Measurements from ENCODE around the gene TBCK. TPM values are rescaled to one million over a fixed set of nuclear protein-coding genes. Genes with fewer than 3 reads are reported as not detected.

TBCK gene
- total RNA-seq, 1 donor from 2014 or later, result 36.1 TPM

DNA sequence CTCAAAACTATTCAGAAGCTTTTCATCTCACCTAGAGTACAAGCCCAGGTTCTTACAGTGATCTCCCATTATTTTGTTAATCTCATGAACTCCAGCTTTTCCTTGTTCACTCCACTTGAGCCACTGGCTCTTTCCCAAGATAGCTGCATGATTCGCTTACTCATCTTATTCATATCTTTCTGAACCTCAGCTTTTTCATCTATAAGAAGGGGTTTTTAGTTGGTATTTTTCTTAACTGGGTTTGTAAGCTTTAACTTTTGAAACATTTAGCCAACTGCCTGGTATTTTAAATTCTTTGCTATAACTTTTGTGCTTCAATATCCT, 28.6 kb upstream of the TBCK start:
- intact Hi-C loops (cut with DNase I), result no loop called here
- no peak overlapping the region for H3K27ac ChIP-seq

DNA sequence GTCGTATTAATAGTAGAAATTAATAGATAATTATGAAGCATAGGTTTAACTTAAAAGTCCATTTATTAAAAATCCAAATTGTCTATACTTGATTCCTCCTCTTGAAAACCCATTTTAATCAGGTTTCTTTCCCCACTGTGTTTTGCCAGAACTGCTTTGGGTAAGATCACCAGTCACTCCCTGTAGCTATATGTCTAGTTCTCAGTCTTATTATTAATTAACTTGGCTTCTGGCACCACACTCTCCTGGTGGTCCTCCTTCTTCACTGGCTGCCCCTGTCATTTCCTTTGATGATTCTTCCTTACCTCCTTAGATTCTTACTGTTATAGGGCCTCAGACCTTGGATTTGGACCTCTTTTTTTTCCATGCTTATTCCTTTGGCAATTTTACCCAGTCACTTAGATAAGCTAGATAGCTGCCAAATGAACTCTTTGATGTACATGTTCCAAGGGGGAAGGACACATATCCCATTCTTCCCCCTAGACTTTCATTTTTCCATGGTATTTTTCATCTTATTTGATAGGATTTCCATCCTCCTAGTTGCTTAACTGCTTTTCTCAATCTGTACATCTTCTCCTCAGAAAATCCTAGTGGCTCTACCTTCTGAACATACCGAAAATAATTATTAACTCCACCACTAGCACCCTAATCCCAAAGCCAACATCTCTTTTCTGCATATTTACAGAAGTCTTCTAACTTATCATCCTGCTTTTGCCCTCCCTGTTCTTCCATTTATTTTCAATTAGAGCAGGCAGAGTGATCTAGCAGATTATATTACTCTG, 28.0 kb upstream of the TBCK start:
- peaks cover 0 to 21% of the 10 kb centered on the region in 2 donors for H3K36me3 ChIP-seq
- H3K27ac ChIP-seq, result no peak overlapping the region

More for the DNA sequence above, 28.6 kb upstream of the TBCK start:
- no peaks in the 10 kb centered on the region for H3K27me3 ChIP-seq
- H3K36me3 ChIP-seq, result peaks cover 0 to 23% of the 10 kb centered on the region in 2 donors
- no peak for DNase-seq (ENCODE audit: extremely low spot score in 2 of 2)
- H3K9me3 ChIP-seq, result no peaks in the 10 kb centered on the region
- no peak overlapping the region for H3K4me3 ChIP-seq
- H3K4me1 ChIP-seq, result no peaks in the 10 kb centered on the region
- no peak for TF ChIP-seq POLR2AphosphoS5 (IDR thresholded peaks at IDR 0.05; ENCODE audit: insufficient read depth in 1 of 2, low read depth in 1 of 2)
- no peak for TF ChIP-seq POLR2A (IDR thresholded peaks at IDR 0.05)
- no peak for TF ChIP-seq CTCF (IDR thresholded peaks at IDR 0.05)

GRCh38 chr4:106340774-106341173, 24.8 kb upstream of the TBCK start:
- no peaks in the 10 kb centered on the region for H3K27me3 ChIP-seq
- intact Hi-C loops (cut with DNase I), result no loop called here
- no peak for DNase-seq (ENCODE audit: extremely low spot score in 2 of 2)
- peaks cover 0 to 44% of the 10 kb centered on the region in 2 donors for H3K36me3 ChIP-seq
- H3K9me3 ChIP-seq, result no peaks in the 10 kb centered on the region
- no peaks in the 10 kb centered on the region for H3K4me1 ChIP-seq
- TF ChIP-seq POLR2AphosphoS5 (IDR thresholded peaks at IDR 0.05; ENCODE audit: insufficient read depth in 1 of 2, low read depth in 1 of 2), result no peak
- no peak for TF ChIP-seq CTCF (IDR thresholded peaks at IDR 0.05)
- TF ChIP-seq POLR2A (IDR thresholded peaks at IDR 0.05), result no peak
- H3K27ac ChIP-seq, result no peak overlapping the region
- no peak overlapping the region for H3K4me3 ChIP-seq

More for the DNA sequence above, 28.0 kb upstream of the TBCK start:
- TF ChIP-seq POLR2AphosphoS5 (IDR thresholded peaks at IDR 0.05; ENCODE audit: insufficient read depth in 1 of 2, low read depth in 1 of 2) (no peak), CTCF (IDR thresholded peaks at IDR 0.05) (no peak), POLR2A (IDR thresholded peaks at IDR 0.05) (no peak)
- Histone ChIP-seq H3K4me1 (no peaks in the 10 kb centered on the region), H3K9me3 (no peaks in the 10 kb centered on the region), H3K27me3 (no peaks in the 10 kb centered on the region), H3K4me3 (no peak overlapping the region)
- DNase-seq (ENCODE audit: extremely low spot score in 2 of 2), result no peak
- intact Hi-C loops (cut with DNase I), result no loop called here

- peaks cover 0 to 56% of the 10 kb centered on the region in 2 donors for H3K36me3 ChIP-seq
- no peaks in the 10 kb centered on the region for H3K9me3 ChIP-seq
- no peak overlapping the region for H3K4me3 ChIP-seq
- no peak for DNase-seq (ENCODE audit: extremely low spot score in 2 of 2)
- no peaks in the 10 kb centered on the region for H3K27me3 ChIP-seq
- no peaks in the 10 kb centered on the region for H3K4me1 ChIP-seq
- intact Hi-C loops (cut with DNase I), result loop anchor here (5.0 kb wide), 1 partner anchor 1312 kb away; no protein-coding TSS in a partner anchor
- TF ChIP-seq POLR2A (IDR thresholded peaks at IDR 0.05), result no peak
- no peak for TF ChIP-seq CTCF (IDR thresholded peaks at IDR 0.05)
- no peak for TF ChIP-seq POLR2AphosphoS5 (IDR thresholded peaks at IDR 0.05; ENCODE audit: insufficient read depth in 1 of 2, low read depth in 1 of 2)
- H3K27ac ChIP-seq, result no peak overlapping the region
Observed at GRCh38 chr4:106339431-106339830, 23.4 kb upstream of the TBCK start.

DNA sequence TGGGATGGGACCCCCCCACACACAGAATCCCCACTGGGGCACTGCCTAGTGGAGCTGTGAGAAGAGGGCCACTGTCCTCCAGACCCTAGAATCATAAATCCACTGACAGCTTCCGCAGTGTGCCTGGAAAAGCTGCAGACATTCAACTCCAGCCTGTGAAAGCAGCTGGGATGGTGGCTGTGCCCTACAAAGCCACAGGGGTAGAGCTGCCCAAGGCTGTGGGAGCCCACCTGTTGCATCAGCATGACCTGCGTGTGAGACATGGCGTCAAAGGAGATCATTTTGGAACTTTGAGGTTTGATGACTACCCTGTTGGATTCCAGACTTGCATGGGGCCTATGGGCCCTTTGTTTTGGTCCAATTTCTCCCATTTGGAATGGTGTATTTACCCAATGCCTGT, 22.7 kb upstream of the TBCK start:
- no peak for DNase-seq (ENCODE audit: extremely low spot score in 2 of 2)
- no peak overlapping the region for H3K27ac ChIP-seq
- H3K4me3 ChIP-seq, result no peak overlapping the region
- H3K4me1 ChIP-seq, result no peaks in the 10 kb centered on the region
- intact Hi-C loops (cut with DNase I), result loop anchor here (5.0 kb wide), 1 partner anchor 1311 kb away; no protein-coding TSS in a partner anchor
- TF ChIP-seq POLR2A (IDR thresholded peaks at IDR 0.05) (no peak), POLR2AphosphoS5 (IDR thresholded peaks at IDR 0.05; ENCODE audit: insufficient read depth in 1 of 2, low read depth in 1 of 2) (no peak), CTCF (IDR thresholded peaks at IDR 0.05) (no peak)
- no peaks in the 10 kb centered on the region for H3K9me3 ChIP-seq
- no peaks in the 10 kb centered on the region for H3K27me3 ChIP-seq
- H3K36me3 ChIP-seq, result peaks cover 0 to 62% of the 10 kb centered on the region in 2 donors
